Measurements from ENCODE around the gene CKM.

CKM gene

DNA sequence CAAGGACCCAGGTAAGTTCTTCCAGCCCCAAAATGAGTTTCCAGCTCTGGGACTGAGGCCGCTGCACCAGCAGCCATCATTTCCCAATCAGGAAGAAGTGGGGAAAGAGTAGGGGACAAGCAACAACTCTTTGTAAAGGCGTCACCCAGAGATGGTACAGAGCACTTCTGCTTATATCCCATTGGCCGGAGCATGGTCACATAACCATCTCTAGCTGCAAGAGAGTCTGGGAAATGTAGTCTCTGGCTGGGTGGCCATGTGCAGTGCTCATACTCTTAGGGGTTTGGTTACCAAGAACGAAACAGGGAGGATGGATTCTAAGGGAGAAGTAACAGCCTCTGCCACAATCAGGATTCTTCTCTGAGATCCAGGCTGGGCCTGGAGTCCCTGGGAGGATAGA, 26.3 kb downstream of the CKM start:
- H2BK15ac ChIP-seq (ENCODE audit: low read depth, poor library complexity, severe bottlenecking): no peak overlapping the region
- H3K4ac ChIP-seq (ENCODE audit: low read depth in 1 of 2, low read length in 2 of 2): no peak overlapping the region
- no peak overlapping the region for H3K18ac ChIP-seq (ENCODE audit: low read depth in 1 of 2, low read length in 2 of 2)
- DNase-seq: no peak
- no peak overlapping the region for H3K4me3 ChIP-seq (ENCODE audit: insufficient read depth in 1 of 2, low read depth in 1 of 2, low read length in 2 of 2)
- H3K23ac ChIP-seq (ENCODE audit: low read length in 2 of 2): no peak overlapping the region
- no peak overlapping the region for H4K91ac ChIP-seq (ENCODE audit: low read length)
- no peak overlapping the region for H2BK12ac ChIP-seq (ENCODE audit: low read length in 2 of 2)
- no peaks in the 10 kb centered on the region for H3K27me3 ChIP-seq (ENCODE audit: control insufficient read depth in 1 of 2, insufficient read depth in 1 of 2, low read length in 2 of 2)
- no peak overlapping the region for H3K9ac ChIP-seq (ENCODE audit: low read length)
- no peaks in the 10 kb centered on the region for H3K79me1 ChIP-seq (replicated peaks; ENCODE audit: low read length, poor library complexity, severe bottlenecking)
- no peak overlapping the region for H2BK5ac ChIP-seq (ENCODE audit: low read depth, low read length, poor library complexity, severe bottlenecking)
- H2BK120ac ChIP-seq (ENCODE audit: low read depth, low read length): no peak overlapping the region
- H3K36me3 ChIP-seq (ENCODE audit: control insufficient read depth in 1 of 2, insufficient read depth in 2 of 2, low read depth in 1 of 2, low read length in 2 of 2): peaks cover 68 to 77% of the 10 kb centered on the region in 2 experiments
- H2AFZ ChIP-seq (ENCODE audit: low read depth, low read length): no peak overlapping the region
- no peaks in the 10 kb centered on the region for H3K4me1 ChIP-seq (ENCODE audit: control insufficient read depth, insufficient read depth, low read depth, low read length)
- 90% methylated on average over 4 of the region's 4 CpGs for WGBS
- no peak overlapping the region for H2AK5ac ChIP-seq (ENCODE audit: low read length, severe bottlenecking)
- no peak overlapping the region for H4K8ac ChIP-seq (ENCODE audit: low read length)
- H3K14ac ChIP-seq (ENCODE audit: low read length in 2 of 2): no peak overlapping the region
- H3K9me3 ChIP-seq (ENCODE audit: control insufficient read depth, low read length): peaks cover 4% of the 10 kb centered on the region
- H3K27ac ChIP-seq (ENCODE audit: low read length, poor library complexity, severe bottlenecking): no peak overlapping the region
- no peak overlapping the region for H3K4me2 ChIP-seq (ENCODE audit: low read length, poor library complexity, severe bottlenecking)

DNA sequence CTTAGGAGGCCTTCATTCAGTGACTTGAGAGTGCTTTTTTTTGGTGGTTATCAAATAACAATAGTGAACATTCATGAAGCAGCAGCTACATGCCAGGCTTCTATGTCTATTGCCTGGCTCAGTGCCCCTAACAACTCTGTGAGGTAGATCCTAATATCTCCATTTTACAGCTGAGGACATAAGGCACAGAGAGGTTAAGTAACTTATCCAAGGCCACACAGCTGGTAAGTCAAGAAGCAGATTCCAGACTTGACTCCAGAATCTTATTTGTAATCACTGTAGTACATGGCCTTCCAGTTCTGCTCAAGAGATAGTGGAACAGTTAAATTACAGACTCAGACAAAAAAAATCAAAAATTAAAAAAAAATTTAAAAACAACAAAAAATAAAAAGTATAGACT, 26.8 kb downstream of the CKM start:
- Histone ChIP-seq H3K9me3 (ENCODE audit: control insufficient read depth, low read length) (peaks cover 4% of the 10 kb centered on the region), H4K91ac (ENCODE audit: low read length) (no peak overlapping the region), H3K79me1 (replicated peaks; ENCODE audit: low read length, poor library complexity, severe bottlenecking) (no peaks in the 10 kb centered on the region), H2BK15ac (ENCODE audit: low read depth, poor library complexity, severe bottlenecking) (no peak overlapping the region), H3K27me3 (ENCODE audit: control insufficient read depth in 1 of 2, insufficient read depth in 1 of 2, low read length in 2 of 2) (no peaks in the 10 kb centered on the region), H2BK5ac (ENCODE audit: low read depth, low read length, poor library complexity, severe bottlenecking) (no peak overlapping the region), H3K23ac (ENCODE audit: low read length in 2 of 2) (no peak overlapping the region), H3K14ac (ENCODE audit: low read length in 2 of 2) (no peak overlapping the region), H4K8ac (ENCODE audit: low read length) (no peak overlapping the region), H3K4me3 (ENCODE audit: insufficient read depth in 1 of 2, low read depth in 1 of 2, low read length in 2 of 2) (no peak overlapping the region), H3K18ac (ENCODE audit: low read depth in 1 of 2, low read length in 2 of 2) (no peak overlapping the region), H3K4me2 (ENCODE audit: low read length, poor library complexity, severe bottlenecking) (no peak overlapping the region), H3K9ac (ENCODE audit: low read length) (no peak overlapping the region), H3K36me3 (ENCODE audit: control insufficient read depth in 1 of 2, insufficient read depth in 2 of 2, low read depth in 1 of 2, low read length in 2 of 2) (peaks cover 72 to 79% of the 10 kb centered on the region in 2 experiments), H3K4ac (ENCODE audit: low read depth in 1 of 2, low read length in 2 of 2) (no peak overlapping the region), H2BK120ac (ENCODE audit: low read depth, low read length) (no peak overlapping the region), H2AFZ (ENCODE audit: low read depth, low read length) (no peak overlapping the region), H3K27ac (ENCODE audit: low read length, poor library complexity, severe bottlenecking) (no peak overlapping the region), H2BK12ac (ENCODE audit: low read length in 2 of 2) (no peak overlapping the region), H2AK5ac (ENCODE audit: low read length, severe bottlenecking) (no peak overlapping the region), H3K4me1 (ENCODE audit: control insufficient read depth, insufficient read depth, low read depth, low read length) (no peaks in the 10 kb centered on the region)
- DNase-seq: no peak

- H2BK5ac ChIP-seq (ENCODE audit: low read depth, low read length, poor library complexity, severe bottlenecking): no peak overlapping the region
- H4K8ac ChIP-seq (ENCODE audit: low read length): no peak overlapping the region
- no peak overlapping the region for H3K27ac ChIP-seq (ENCODE audit: low read length, poor library complexity, severe bottlenecking)
- H2BK12ac ChIP-seq (ENCODE audit: low read length in 2 of 2): no peak overlapping the region
- H2AFZ ChIP-seq (ENCODE audit: low read depth, low read length): no peak overlapping the region
- DNase-seq: no peak
- no peak overlapping the region for H4K91ac ChIP-seq (ENCODE audit: low read length)
- no peak overlapping the region for H2BK15ac ChIP-seq (ENCODE audit: low read depth, poor library complexity, severe bottlenecking)
- H3K36me3 ChIP-seq (ENCODE audit: control insufficient read depth in 1 of 2, insufficient read depth in 2 of 2, low read depth in 1 of 2, low read length in 2 of 2): peaks cover 68 to 80% of the 10 kb centered on the region in 2 experiments
- no peak overlapping the region for H3K9ac ChIP-seq (ENCODE audit: low read length)
- no peaks in the 10 kb centered on the region for H3K27me3 ChIP-seq (ENCODE audit: control insufficient read depth in 1 of 2, insufficient read depth in 1 of 2, low read length in 2 of 2)
- H3K4me3 ChIP-seq (ENCODE audit: insufficient read depth in 1 of 2, low read depth in 1 of 2, low read length in 2 of 2): no peak overlapping the region
- no peak overlapping the region for H3K14ac ChIP-seq (ENCODE audit: low read length in 2 of 2)
- H3K4ac ChIP-seq (ENCODE audit: low read depth in 1 of 2, low read length in 2 of 2): no peak overlapping the region
- no peak overlapping the region for H2AK5ac ChIP-seq (ENCODE audit: low read length, severe bottlenecking)
- no peak overlapping the region for H3K4me2 ChIP-seq (ENCODE audit: low read length, poor library complexity, severe bottlenecking)
- no peak overlapping the region for H3K23ac ChIP-seq (ENCODE audit: low read length in 2 of 2)
- peaks cover 4% of the 10 kb centered on the region for H3K9me3 ChIP-seq (ENCODE audit: control insufficient read depth, low read length)
- peaks cover 5% of the 10 kb centered on the region for H3K4me1 ChIP-seq (ENCODE audit: control insufficient read depth, insufficient read depth, low read depth, low read length)
- H3K18ac ChIP-seq (ENCODE audit: low read depth in 1 of 2, low read length in 2 of 2): no peak overlapping the region
- WGBS: 95% methylated on average over 11 of the region's 12 CpGs
- no peak overlapping the region for H2BK120ac ChIP-seq (ENCODE audit: low read depth, low read length)
- no peaks in the 10 kb centered on the region for H3K79me1 ChIP-seq (replicated peaks; ENCODE audit: low read length, poor library complexity, severe bottlenecking)
Measured at GRCh38 chr19:45294291-45295029, 28.2 kb downstream of the CKM start.

- no peak overlapping the region for H2AK5ac ChIP-seq (ENCODE audit: low read length, severe bottlenecking)
- H2BK15ac ChIP-seq (ENCODE audit: low read depth, poor library complexity, severe bottlenecking): no peak overlapping the region
- H2BK5ac ChIP-seq (ENCODE audit: low read depth, low read length, poor library complexity, severe bottlenecking): no peak overlapping the region
- H3K4me1 ChIP-seq (ENCODE audit: control insufficient read depth, insufficient read depth, low read depth, low read length): peaks cover 5% of the 10 kb centered on the region
- H3K4me2 ChIP-seq (ENCODE audit: low read length, poor library complexity, severe bottlenecking): no peak overlapping the region
- no peak overlapping the region for H2BK12ac ChIP-seq (ENCODE audit: low read length in 2 of 2)
- H2AFZ ChIP-seq (ENCODE audit: low read depth, low read length): no peak overlapping the region
- no peak overlapping the region for H3K14ac ChIP-seq (ENCODE audit: low read length in 2 of 2)
- H3K27me3 ChIP-seq (ENCODE audit: control insufficient read depth in 1 of 2, insufficient read depth in 1 of 2, low read length in 2 of 2): no peaks in the 10 kb centered on the region
- no peak overlapping the region for H3K27ac ChIP-seq (ENCODE audit: low read length, poor library complexity, severe bottlenecking)
- H3K9ac ChIP-seq (ENCODE audit: low read length): no peak overlapping the region
- no peak overlapping the region for H4K8ac ChIP-seq (ENCODE audit: low read length)
- peaks cover 4% of the 10 kb centered on the region for H3K9me3 ChIP-seq (ENCODE audit: control insufficient read depth, low read length)
- H3K79me1 ChIP-seq (replicated peaks; ENCODE audit: low read length, poor library complexity, severe bottlenecking): no peaks in the 10 kb centered on the region
- H3K4me3 ChIP-seq (ENCODE audit: insufficient read depth in 1 of 2, low read depth in 1 of 2, low read length in 2 of 2): no peak overlapping the region
- peaks cover 68 to 77% of the 10 kb centered on the region in 2 experiments for H3K36me3 ChIP-seq (ENCODE audit: control insufficient read depth in 1 of 2, insufficient read depth in 2 of 2, low read depth in 1 of 2, low read length in 2 of 2)
- H3K18ac ChIP-seq (ENCODE audit: low read depth in 1 of 2, low read length in 2 of 2): no peak overlapping the region
- no peak for DNase-seq
- H3K23ac ChIP-seq (ENCODE audit: low read length in 2 of 2): no peak overlapping the region
- 91% methylated on average over 3 of the region's 4 CpGs for WGBS
- no peak overlapping the region for H2BK120ac ChIP-seq (ENCODE audit: low read depth, low read length)
- no peak overlapping the region for H4K91ac ChIP-seq (ENCODE audit: low read length)
- no peak overlapping the region for H3K4ac ChIP-seq (ENCODE audit: low read depth in 1 of 2, low read length in 2 of 2)
Measured at GRCh38 chr19:45293682-45294081, 29.0 kb downstream of the CKM start.
